ENCODE measurements around the gene SLC35B2. TPM values are rescaled to one million over a fixed set of nuclear protein-coding genes. Genes with fewer than 3 reads are reported as not detected.

Gene SLC35B2
- total RNA-seq, 4 donors from 2014 or later = 9.7 to 34.4 (median 21.2) TPM

- H3K27ac ChIP-seq = no peak overlapping the region
- H3K27me3 ChIP-seq = peaks cover 0 to 47% (median 6%) of the 10 kb centered on the region in 4 donors
- intact Hi-C loops (cut with DNase I) = no loop called here
- no peak overlapping the region for H3K4me3 ChIP-seq
- 61 to 91% methylated on average over 3 of the region's 3 CpGs for WGBS, 2 donors
- DNase-seq = no peak
- peaks cover 7 to 16% (median 11%) of the 10 kb centered on the region in 3 donors for H3K4me1 ChIP-seq
- H3K36me3 ChIP-seq = peaks cover 17 to 39% (median 29%) of the 10 kb centered on the region in 3 donors
- H3K9me3 ChIP-seq = no peaks in the 10 kb centered on the region
- no peak for TF ChIP-seq POLR2A (IDR thresholded peaks at IDR 0.05)
- TF ChIP-seq, protein P1, sequence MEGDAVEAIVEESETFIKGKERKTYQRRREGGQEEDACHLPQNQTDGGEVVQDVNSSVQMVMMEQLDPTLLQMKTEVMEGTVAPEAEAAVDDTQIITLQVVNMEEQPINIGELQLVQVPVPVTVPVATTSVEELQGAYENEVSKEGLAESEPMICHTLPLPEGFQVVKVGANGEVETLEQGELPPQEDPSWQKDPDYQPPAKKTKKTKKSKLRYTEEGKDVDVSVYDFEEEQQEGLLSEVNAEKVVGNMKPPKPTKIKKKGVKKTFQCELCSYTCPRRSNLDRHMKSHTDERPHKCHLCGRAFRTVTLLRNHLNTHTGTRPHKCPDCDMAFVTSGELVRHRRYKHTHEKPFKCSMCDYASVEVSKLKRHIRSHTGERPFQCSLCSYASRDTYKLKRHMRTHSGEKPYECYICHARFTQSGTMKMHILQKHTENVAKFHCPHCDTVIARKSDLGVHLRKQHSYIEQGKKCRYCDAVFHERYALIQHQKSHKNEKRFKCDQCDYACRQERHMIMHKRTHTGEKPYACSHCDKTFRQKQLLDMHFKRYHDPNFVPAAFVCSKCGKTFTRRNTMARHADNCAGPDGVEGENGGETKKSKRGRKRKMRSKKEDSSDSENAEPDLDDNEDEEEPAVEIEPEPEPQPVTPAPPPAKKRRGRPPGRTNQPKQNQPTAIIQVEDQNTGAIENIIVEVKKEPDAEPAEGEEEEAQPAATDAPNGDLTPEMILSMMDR (IDR thresholded peaks at IDR 0.05) = no peak
These were observed 41.5 kb upstream of the SLC35B2 start for GRCh38 chr6:44298864-44299263.

GRCh38 chr6:44298055-44298803 is 40.9 kb upstream of the SLC35B2 start:
- Histone ChIP-seq H3K27ac (no peak overlapping the region), H3K27me3 (peaks cover 0 to 54% (median 6%) of the 10 kb centered on the region in 4 donors), H3K9me3 (no peaks in the 10 kb centered on the region), H3K36me3 (peaks cover 13 to 33% (median 24%) of the 10 kb centered on the region in 3 donors), H3K4me3 (peak overlapping the region in 2 of 4 donors; percentile 49 to 67), H3K4me1 (peaks cover 7 to 16% (median 11%) of the 10 kb centered on the region in 3 donors)
- intact Hi-C loops (cut with DNase I) = no loop called here
- 29 to 60% methylated on average over 15 to 16 of the region's 20 CpGs for WGBS, 2 donors
- TF ChIP-seq, protein P1 (IDR thresholded peaks at IDR 0.05) = no peak
- TF ChIP-seq POLR2A (IDR thresholded peaks at IDR 0.05) = no peak
- no peak for DNase-seq

GRCh38 chr6:44297063-44298038 is 40.0 kb upstream of the SLC35B2 start:
- TF ChIP-seq, protein P1 (IDR thresholded peaks at IDR 0.05) = no peak
- TF ChIP-seq POLR2A (IDR thresholded peaks at IDR 0.05) = no peak
- Histone ChIP-seq H3K4me1 (peaks cover 7 to 16% (median 11%) of the 10 kb centered on the region in 3 donors), H3K27ac (no peak overlapping the region), H3K9me3 (no peaks in the 10 kb centered on the region), H3K4me3 (peak overlapping the region; percentile 16 to 67 (median 41)), H3K27me3 (peaks cover 0 to 62% (median 6%) of the 10 kb centered on the region in 4 donors), H3K36me3 (peaks cover 4 to 24% (median 20%) of the 10 kb centered on the region in 3 donors)
- no peak for DNase-seq
- whole genome bisulfite sequencing, 2 donors = 3% methylated on average over 11 of the region's 86 CpGs; no CpG with 5 or more reads in 1 of the 2 donors
- intact Hi-C loops (cut with DNase I) = no loop called here

DNA sequence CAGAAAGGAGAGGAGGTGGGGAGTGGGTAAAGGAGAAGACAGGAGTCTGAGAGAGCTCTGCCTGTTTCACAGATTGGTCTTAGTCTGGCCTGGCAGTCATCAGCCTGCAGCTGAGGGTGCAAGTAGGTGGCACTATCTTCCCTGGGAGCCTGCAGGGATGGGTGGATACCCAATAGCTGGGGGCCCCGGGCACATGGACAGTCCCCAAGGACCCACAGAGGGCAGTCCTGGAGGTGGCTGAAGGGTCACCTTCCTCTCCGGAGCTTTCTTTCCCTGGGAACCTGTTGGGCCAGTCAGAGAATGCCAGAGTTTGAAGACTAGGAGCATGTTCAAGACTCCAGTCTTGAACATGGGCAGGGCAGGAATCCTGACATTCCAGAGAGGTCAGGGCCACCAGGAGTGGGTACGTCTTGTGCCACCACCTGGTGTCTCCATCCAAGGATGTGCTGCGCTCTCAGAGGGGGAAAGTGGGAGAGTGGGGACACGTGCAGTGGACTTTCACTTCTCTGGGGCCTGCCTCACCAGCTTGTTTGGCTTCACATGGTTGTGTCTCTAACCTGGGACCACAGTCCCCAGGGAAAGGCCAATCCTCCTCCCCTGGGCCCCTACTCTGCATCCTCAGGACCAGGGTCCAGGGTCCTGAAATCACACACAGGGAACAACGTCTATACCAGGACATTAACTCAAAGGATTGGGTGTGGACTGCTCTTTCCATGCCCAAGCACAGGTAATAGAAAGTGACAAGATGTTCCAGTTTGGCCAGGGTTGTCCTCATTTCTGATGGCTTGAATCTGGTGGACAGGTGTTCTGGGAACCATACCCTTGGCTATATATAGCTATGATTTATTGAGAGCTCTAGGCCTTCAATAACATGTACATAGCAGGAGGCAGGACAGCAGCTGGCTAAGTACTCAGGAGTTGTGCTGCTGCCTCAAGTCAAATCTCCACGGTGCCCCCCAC is 37.8 kb upstream of the SLC35B2 start:
- intact Hi-C loops (cut with DNase I) = no loop called here
- DNase-seq = no peak
- WGBS, 2 donors = 65 to 74% methylated on average over 5 to 7 of the region's 7 CpGs
- H3K4me1 ChIP-seq = peaks cover 7 to 16% (median 11%) of the 10 kb centered on the region in 3 donors
- no peak overlapping the region for H3K27ac ChIP-seq
- H3K27me3 ChIP-seq = peaks cover 0 to 85% (median 6%) of the 10 kb centered on the region in 4 donors
- no peak overlapping the region for H3K4me3 ChIP-seq
- peaks cover 0 to 2% (median under 1%) of the 10 kb centered on the region in 3 donors for H3K36me3 ChIP-seq
- TF ChIP-seq, protein P1 (IDR thresholded peaks at IDR 0.05) = no peak
- TF ChIP-seq POLR2A (IDR thresholded peaks at IDR 0.05) = no peak
- H3K9me3 ChIP-seq = no peaks in the 10 kb centered on the region

Data from esophagus squamous epithelium (tissue), 5 donors.